Thymus (tissue), 11 donors: ENCODE data around the gene SPOCK1. TPM values are rescaled to one million over a fixed set of nuclear protein-coding genes. Genes with fewer than 3 reads are reported as not detected.
"Not testable (repeated sequence)": the region's sequence is repeated elsewhere in the genome, so short reads cannot be mapped to it uniquely, and the experiment has no call there.

Source experiments
- DNase-seq, 9 donors: peaks; one replicate each; pipeline ENCODE4 v3.0.0-alpha.2; 2013; ENCODE audit warnings: low spot score in 9 of 9, low read depth in 6 of 9, missing footprints in 1 of 9
- H3K27ac ChIP-seq, 2 donors: one replicate each; pipeline ENCODE4 v1.5.1; 2013; ENCODE audit warnings: control low read depth in 1 of 2, low read depth in 1 of 2, low read length in 1 of 2, mild to moderate bottlenecking in 1 of 2, moderate library complexity in 1 of 2
- H3K27me3 ChIP-seq, 2 donors: one replicate each; pipeline ENCODE4 v1.5.1; 2013; ENCODE audit warnings: low read length in 1 of 2; ENCODE audit not compliant: control insufficient read depth in 2 of 2, insufficient read depth in 1 of 2
- H3K36me3 ChIP-seq, 2 donors: one replicate each; pipeline ENCODE4 v1.5.1; 2013; ENCODE audit warnings: low read length in 1 of 2, mild to moderate bottlenecking in 1 of 2, moderate library complexity in 1 of 2; ENCODE audit not compliant: control insufficient read depth in 2 of 2, insufficient read depth in 2 of 2
- H3K4me1 ChIP-seq, 2 donors: one replicate each; pipeline ENCODE4 v1.5.1; 2013; ENCODE audit warnings: low read length in 2 of 2; ENCODE audit not compliant: control insufficient read depth in 2 of 2, insufficient read depth in 2 of 2
- H3K4me3 ChIP-seq, 2 donors: one replicate each; pipeline ENCODE4 v1.5.1; 2013; ENCODE audit warnings: low read length in 2 of 2, control low read depth in 1 of 2, mild to moderate bottlenecking in 1 of 2
- H3K9me3 ChIP-seq, 2 donors: one replicate each; pipeline ENCODE4 v1.5.1; 2013; ENCODE audit warnings: low read length in 1 of 2, mild to moderate bottlenecking in 1 of 2; ENCODE audit not compliant: control insufficient read depth in 2 of 2, insufficient read depth in 1 of 2
- WGBS: extraction: QIAGEN DNeasy Blood & Tissue Kit; methylation state at CpG from one replicate; pipeline ENCODE4 v1.1.7; 2013; 5-methylcytosine and 5-hydroxymethylcytosine counted together
- polyA plus RNA-seq: library from polyadenylated mRNA; stranded (reverse); fragments of 200-250 nt; gene quantifications from one replicate; pipeline ENCODE4 v1.2.3, GENCODE V29; 2013
- total RNA-seq: library from RNA; stranded (reverse); fragments of 120-200 nt; gene quantifications from one replicate; pipeline ENCODE4 v1.2.4, GENCODE V29; 2013
- donor health status: healthy.

The SPOCK1 gene
- total and polyA plus RNA-seq, 2 donors = 3.7 to 8.6 TPM

GRCh38 chr5:136984772-136985446 is 514.2 kb downstream of the SPOCK1 start:
- Histone ChIP-seq H3K4me1 (no peaks in the 10 kb centered on the region), H3K9me3 (no peaks in the 10 kb centered on the region), H3K36me3 (no peaks in the 10 kb centered on the region), H3K4me3 (no peak overlapping the region), H3K27me3 (no peaks in the 10 kb centered on the region), H3K27ac (no peak overlapping the region)
- 93% methylated on average over 4 of the region's 4 CpGs for WGBS
- DNase-seq = no peak

GRCh38 chr5:136981936-136982335 is 517.2 kb downstream of the SPOCK1 start:
- Histone ChIP-seq H3K36me3 (no peaks in the 10 kb centered on the region), H3K27me3 (no peaks in the 10 kb centered on the region), H3K9me3 (no peaks in the 10 kb centered on the region), H3K4me1 (no peaks in the 10 kb centered on the region), H3K27ac (no peak overlapping the region), H3K4me3 (no peak overlapping the region)
- DNase-seq = no peak
- 95% methylated on average over 2 of the region's 2 CpGs for WGBS

- 88% methylated on average over 5 of the region's 5 CpGs for WGBS
- Histone ChIP-seq H3K9me3 (no peaks in the 10 kb centered on the region), H3K36me3 (no peaks in the 10 kb centered on the region), H3K27me3 (no peaks in the 10 kb centered on the region), H3K4me1 (no peaks in the 10 kb centered on the region), H3K4me3 (no peak overlapping the region), H3K27ac (no peak overlapping the region)
- no peak for DNase-seq
Observed at GRCh38 chr5:136979131-136979530, 520.0 kb downstream of the SPOCK1 start.

- H3K36me3 ChIP-seq = no peaks in the 10 kb centered on the region
- WGBS = 80% methylated on average over 3 of the region's 3 CpGs
Observed at GRCh38 chr5:136963504-136963903, 535.6 kb downstream of the SPOCK1 start.

GRCh38 chr5:136957428-136957827 is 541.7 kb downstream of the SPOCK1 start:
- Histone ChIP-seq H3K36me3 (no peaks in the 10 kb centered on the region), H3K4me3 (no peak overlapping the region), H3K27ac (no peak overlapping the region), H3K4me1 (no peaks in the 10 kb centered on the region), H3K9me3 (peaks cover 0 to 3% of the 10 kb centered on the region in 2 donors), H3K27me3 (no peaks in the 10 kb centered on the region)
- no peak for DNase-seq
- 95% methylated on average over 2 of the region's 2 CpGs for WGBS

More at GRCh38 chr5:136963504-136963903, 535.6 kb downstream of the SPOCK1 start:
- DNase-seq = no peak
- H3K4me1 ChIP-seq = no peaks in the 10 kb centered on the region
- H3K27me3 ChIP-seq = no peaks in the 10 kb centered on the region
- H3K4me3 ChIP-seq = no peak overlapping the region
- H3K27ac ChIP-seq = no peak overlapping the region
- H3K9me3 ChIP-seq = peaks cover 0 to 3% of the 10 kb centered on the region in 2 donors

GRCh38 chr5:136954142-136954541 is 545.0 kb downstream of the SPOCK1 start:
- H3K4me3 ChIP-seq, DNase-seq, H3K4me1 ChIP-seq, H3K9me3 ChIP-seq, H3K27me3 ChIP-seq, H3K27ac ChIP-seq, H3K36me3 ChIP-seq: not testable (repeated sequence)
- WGBS = 90% methylated on average over 5 of the region's 5 CpGs

- H3K36me3 ChIP-seq, H3K27ac ChIP-seq, H3K4me3 ChIP-seq, H3K4me1 ChIP-seq, H3K9me3 ChIP-seq, H3K27me3 ChIP-seq: not testable (repeated sequence)
- 51% methylated on average over 8 of the region's 8 CpGs for WGBS
- peak in 2 of 9 donors; percentile 2 to 13 for DNase-seq
Observed at GRCh38 chr5:136953346-136954069, 545.6 kb downstream of the SPOCK1 start.

GRCh38 chr5:136927571-136927970 is 571.6 kb downstream of the SPOCK1 start:
- no peak for DNase-seq
- no peaks in the 10 kb centered on the region for H3K4me1 ChIP-seq
- no peak overlapping the region for H3K27ac ChIP-seq
- H3K27me3 ChIP-seq = no peaks in the 10 kb centered on the region
- no peak overlapping the region for H3K4me3 ChIP-seq
- no peaks in the 10 kb centered on the region for H3K36me3 ChIP-seq
- H3K9me3 ChIP-seq = no peaks in the 10 kb centered on the region

GRCh38 chr5:136926073-136926472 is 573.1 kb downstream of the SPOCK1 start:
- DNase-seq = no peak
- no peak overlapping the region for H3K4me3 ChIP-seq
- H3K27ac ChIP-seq = no peak overlapping the region
- H3K4me1 ChIP-seq = no peaks in the 10 kb centered on the region
- 95% methylated on average over 2 of the region's 2 CpGs for WGBS
- no peaks in the 10 kb centered on the region for H3K27me3 ChIP-seq
- no peaks in the 10 kb centered on the region for H3K36me3 ChIP-seq
- H3K9me3 ChIP-seq = no peaks in the 10 kb centered on the region
